Measurements from ENCODE around the gene PSEN2. TPM values are rescaled to one million over a fixed set of nuclear protein-coding genes. Genes with fewer than 3 reads are reported as not detected.

The PSEN2 gene
- total and polyA plus RNA-seq, 10 of the 15 experiments (the other 5 are each of a cell fraction or from before 2014, with no cell fraction given), result 0.90 to 13.3 (median 7.0) TPM

GRCh38 chr1:226939438-226940028 is 69.1 kb downstream of the PSEN2 start (continued):
- TF ChIP-seq LARP7 (IDR thresholded peaks at IDR 0.05) (peak; percentile 74), BCL3 (IDR thresholded peaks at IDR 0.05; ENCODE audit: borderline replicate concordance, insufficient read depth, low read depth, low read length, poor library complexity, severe bottlenecking) (no peak), KLF5 (IDR thresholded peaks at IDR 0.05; ENCODE audit: partially characterized antibody) (peak; percentile 42), BRCA1 (IDR thresholded peaks at IDR 0.05; ENCODE audit: low read depth, low read length) (no peak), ETV6 (conservative IDR thresholded peaks at IDR 0.05 in 1 of 2, IDR thresholded peaks at IDR 0.05 in 1 of 2; ENCODE audit: borderline replicate concordance in 1 of 2, low read depth in 1 of 2) (peak in 1 of 2 experiments; percentile 79; a peak in 1 of 4 replicates), RAD21 (IDR thresholded peaks at IDR 0.05; ENCODE audit: insufficient read depth, low read depth, low read length) (no peak; the same call in 1 of the 2 replicates), IKZF1 (conservative IDR thresholded peaks at IDR 0.05) (peak; percentile 76), RBBP5 (conservative IDR thresholded peaks at IDR 0.05) (no peak), JUNB (IDR thresholded peaks at IDR 0.05) (no peak), SREBF2 (IDR thresholded peaks at IDR 0.05; ENCODE audit: low read length) (no peak), ZSCAN29 (IDR thresholded peaks at IDR 0.05) (no peak; the same call in 1 of the 2 replicates), TCF7 (IDR thresholded peaks at IDR 0.05; ENCODE audit: borderline replicate concordance) (no peak), PML (IDR thresholded peaks at IDR 0.05; ENCODE audit: low read length) (peak; percentile 83; the same call in 1 of the 2 replicates), NR2C1 (IDR thresholded peaks at IDR 0.05) (no peak), GABPA (IDR thresholded peaks at IDR 0.05; ENCODE audit: low read depth) (peak; percentile 71), NFYB (IDR thresholded peaks at IDR 0.05; ENCODE audit: insufficient read depth, low read depth, low read length) (no peak), NRF1 (conservative IDR thresholded peaks at IDR 0.05; ENCODE audit: low read depth, low read length) (peak; percentile 80), CHD4 (IDR thresholded peaks at IDR 0.05) (no peak), ASH2L (IDR thresholded peaks at IDR 0.05; ENCODE audit: borderline replicate concordance, low read depth) (no peak)
- TF ChIP-seq, protein P1, sequence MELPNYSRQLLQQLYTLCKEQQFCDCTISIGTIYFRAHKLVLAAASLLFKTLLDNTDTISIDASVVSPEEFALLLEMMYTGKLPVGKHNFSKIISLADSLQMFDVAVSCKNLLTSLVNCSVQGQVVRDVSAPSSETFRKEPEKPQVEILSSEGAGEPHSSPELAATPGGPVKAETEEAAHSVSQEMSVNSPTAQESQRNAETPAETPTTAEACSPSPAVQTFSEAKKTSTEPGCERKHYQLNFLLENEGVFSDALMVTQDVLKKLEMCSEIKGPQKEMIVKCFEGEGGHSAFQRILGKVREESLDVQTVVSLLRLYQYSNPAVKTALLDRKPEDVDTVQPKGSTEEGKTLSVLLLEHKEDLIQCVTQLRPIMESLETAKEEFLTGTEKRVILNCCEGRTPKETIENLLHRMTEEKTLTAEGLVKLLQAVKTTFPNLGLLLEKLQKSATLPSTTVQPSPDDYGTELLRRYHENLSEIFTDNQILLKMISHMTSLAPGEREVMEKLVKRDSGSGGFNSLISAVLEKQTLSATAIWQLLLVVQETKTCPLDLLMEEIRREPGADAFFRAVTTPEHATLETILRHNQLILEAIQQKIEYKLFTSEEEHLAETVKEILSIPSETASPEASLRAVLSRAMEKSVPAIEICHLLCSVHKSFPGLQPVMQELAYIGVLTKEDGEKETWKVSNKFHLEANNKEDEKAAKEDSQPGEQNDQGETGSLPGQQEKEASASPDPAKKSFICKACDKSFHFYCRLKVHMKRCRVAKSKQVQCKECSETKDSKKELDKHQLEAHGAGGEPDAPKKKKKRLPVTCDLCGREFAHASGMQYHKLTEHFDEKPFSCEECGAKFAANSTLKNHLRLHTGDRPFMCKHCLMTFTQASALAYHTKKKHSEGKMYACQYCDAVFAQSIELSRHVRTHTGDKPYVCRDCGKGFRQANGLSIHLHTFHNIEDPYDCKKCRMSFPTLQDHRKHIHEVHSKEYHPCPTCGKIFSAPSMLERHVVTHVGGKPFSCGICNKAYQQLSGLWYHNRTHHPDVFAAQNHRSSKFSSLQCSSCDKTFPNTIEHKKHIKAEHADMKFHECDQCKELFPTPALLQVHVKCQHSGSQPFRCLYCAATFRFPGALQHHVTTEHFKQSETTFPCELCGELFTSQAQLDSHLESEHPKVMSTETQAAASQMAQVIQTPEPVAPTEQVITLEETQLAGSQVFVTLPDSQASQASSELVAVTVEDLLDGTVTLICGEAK (IDR thresholded peaks at IDR 0.05; ENCODE audit: borderline replicate concordance), result peak; percentile 76
- TF ChIP-seq, protein P2, sequence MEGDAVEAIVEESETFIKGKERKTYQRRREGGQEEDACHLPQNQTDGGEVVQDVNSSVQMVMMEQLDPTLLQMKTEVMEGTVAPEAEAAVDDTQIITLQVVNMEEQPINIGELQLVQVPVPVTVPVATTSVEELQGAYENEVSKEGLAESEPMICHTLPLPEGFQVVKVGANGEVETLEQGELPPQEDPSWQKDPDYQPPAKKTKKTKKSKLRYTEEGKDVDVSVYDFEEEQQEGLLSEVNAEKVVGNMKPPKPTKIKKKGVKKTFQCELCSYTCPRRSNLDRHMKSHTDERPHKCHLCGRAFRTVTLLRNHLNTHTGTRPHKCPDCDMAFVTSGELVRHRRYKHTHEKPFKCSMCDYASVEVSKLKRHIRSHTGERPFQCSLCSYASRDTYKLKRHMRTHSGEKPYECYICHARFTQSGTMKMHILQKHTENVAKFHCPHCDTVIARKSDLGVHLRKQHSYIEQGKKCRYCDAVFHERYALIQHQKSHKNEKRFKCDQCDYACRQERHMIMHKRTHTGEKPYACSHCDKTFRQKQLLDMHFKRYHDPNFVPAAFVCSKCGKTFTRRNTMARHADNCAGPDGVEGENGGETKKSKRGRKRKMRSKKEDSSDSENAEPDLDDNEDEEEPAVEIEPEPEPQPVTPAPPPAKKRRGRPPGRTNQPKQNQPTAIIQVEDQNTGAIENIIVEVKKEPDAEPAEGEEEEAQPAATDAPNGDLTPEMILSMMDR (IDR thresholded peaks at IDR 0.05 in 2 of 3, conservative IDR thresholded peaks at IDR 0.05 in 1 of 3; ENCODE audit: control insufficient read depth in 2 of 3, extremely low read depth in 1 of 3, insufficient read depth in 1 of 3, low read depth in 3 of 3, low read length in 3 of 3), result no peak
- TF ChIP-seq, protein P3, sequence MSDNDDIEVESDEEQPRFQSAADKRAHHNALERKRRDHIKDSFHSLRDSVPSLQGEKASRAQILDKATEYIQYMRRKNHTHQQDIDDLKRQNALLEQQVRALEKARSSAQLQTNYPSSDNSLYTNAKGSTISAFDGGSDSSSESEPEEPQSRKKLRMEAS (IDR thresholded peaks at IDR 0.05; ENCODE audit: low read depth, low read length), result no peak
- TF ChIP-seq, protein P4, sequence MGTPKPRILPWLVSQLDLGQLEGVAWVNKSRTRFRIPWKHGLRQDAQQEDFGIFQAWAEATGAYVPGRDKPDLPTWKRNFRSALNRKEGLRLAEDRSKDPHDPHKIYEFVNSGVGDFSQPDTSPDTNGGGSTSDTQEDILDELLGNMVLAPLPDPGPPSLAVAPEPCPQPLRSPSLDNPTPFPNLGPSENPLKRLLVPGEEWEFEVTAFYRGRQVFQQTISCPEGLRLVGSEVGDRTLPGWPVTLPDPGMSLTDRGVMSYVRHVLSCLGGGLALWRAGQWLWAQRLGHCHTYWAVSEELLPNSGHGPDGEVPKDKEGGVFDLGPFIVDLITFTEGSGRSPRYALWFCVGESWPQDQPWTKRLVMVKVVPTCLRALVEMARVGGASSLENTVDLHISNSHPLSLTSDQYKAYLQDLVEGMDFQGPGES (IDR thresholded peaks at IDR 0.05), result no peak

Measured in GM12878 (cell line).